Colon (tissue), 2 donors: ENCODE measurements around the gene SNX3.
"Not testable (repeated sequence)": the region's sequence is repeated elsewhere in the genome, so short reads cannot be mapped to it uniquely, and the experiment has no call there.

Experiments
- FAIRE-seq: peaks from 2 replicates; lab custom pipeline; 2012; peaks lifted over from hg19 to GRCh38; lab: Jason Lieb, UNC
- donor health status: control.
- donor health status: control.

The SNX3 gene

GRCh38 chr6:108260809-108261569 lies at the start of gene SNX3:
Gene SNX3 (minus strand): TSS chr6:108261040. CDS start chr6:108260921, 119 bp downstream.
- peak; percentile 21 for FAIRE-seq

GRCh38 chr6:108309844-108310243 lies 49.0 kb upstream of the SNX3 start:
- no peak for FAIRE-seq

GRCh38 chr6:108308641-108309040 lies 47.8 kb upstream of the SNX3 start:
- not testable (repeated sequence) for FAIRE-seq

GRCh38 chr6:108304646-108305045 lies 43.8 kb upstream of the SNX3 start:
- no peak for FAIRE-seq

GRCh38 chr6:108302386-108302785 lies 41.5 kb upstream of the SNX3 start:
- FAIRE-seq, result no peak

GRCh38 chr6:108295676-108296075 lies 34.8 kb upstream of the SNX3 start:
- FAIRE-seq, result no peak

- no peak for FAIRE-seq
Observed at GRCh38 chr6:108294727-108295625, 34.1 kb upstream of the SNX3 start, which contains the start of gene AFG1L. Gene AFG1L (plus strand): TSS chr6:108295054. CDS start chr6:108295080, 26 bp downstream.

- no peak for FAIRE-seq
Observed at GRCh38 chr6:108294297-108294726, 33.5 kb upstream of the SNX3 start.

- FAIRE-seq, result no peak
Observed at GRCh38 chr6:108293527-108294296, 32.9 kb upstream of the SNX3 start.

- not testable (repeated sequence) for FAIRE-seq
Observed at GRCh38 chr6:108292561-108292960, 31.7 kb upstream of the SNX3 start.

- FAIRE-seq, result no peak
Observed at GRCh38 chr6:108291091-108291490, 30.3 kb upstream of the SNX3 start.

GRCh38 chr6:108288742-108289141 lies 27.9 kb upstream of the SNX3 start:
- FAIRE-seq, result no peak

- FAIRE-seq, result no peak
Observed at GRCh38 chr6:108287373-108287772, 26.5 kb upstream of the SNX3 start.

GRCh38 chr6:108286366-108286765 lies 25.5 kb upstream of the SNX3 start:
- no peak for FAIRE-seq

- no peak for FAIRE-seq
Observed at GRCh38 chr6:108285381-108285780, 24.5 kb upstream of the SNX3 start.

GRCh38 chr6:108277831-108278230 lies 17.0 kb upstream of the SNX3 start:
- FAIRE-seq, result no peak

- no peak for FAIRE-seq
Observed at GRCh38 chr6:108277295-108277694, 16.5 kb upstream of the SNX3 start.

- FAIRE-seq, result no peak
Observed at GRCh38 chr6:108275976-108276375, 15.1 kb upstream of the SNX3 start.

- FAIRE-seq, result no peak
Observed at GRCh38 chr6:108274546-108274945, 13.7 kb upstream of the SNX3 start.

GRCh38 chr6:108269955-108270354 lies 9.1 kb upstream of the SNX3 start:
- FAIRE-seq, result not testable (repeated sequence)

GRCh38 chr6:108268845-108269244 lies 8.0 kb upstream of the SNX3 start:
- FAIRE-seq, result no peak

- no peak for FAIRE-seq
Observed at GRCh38 chr6:108263371-108263770, 2.5 kb upstream of the SNX3 start.
